Suprapubic skin (tissue), 4 donors: ENCODE results near the gene SESN1. TPM values are rescaled to one million over a fixed set of nuclear protein-coding genes. Genes with fewer than 3 reads are reported as not detected.

Experiments used
- DNase-seq, 2 donors: peaks; one replicate each; pipeline ENCODE4 v3.0.0-alpha.2; 2019; ENCODE audit warnings: low spot score in 2 of 2
- H3K27ac ChIP-seq: fragments of 200-600 bp; sonication (generic); one replicate; pipeline ENCODE4 v1.5.1; 2019
- H3K27me3 ChIP-seq: fragments of 200-600 bp; sonication (generic); one replicate; pipeline ENCODE4 v1.5.1; 2019
- H3K36me3 ChIP-seq: fragments of 200-600 bp; sonication (generic); one replicate; pipeline ENCODE4 v1.5.1; 2019
- H3K4me1 ChIP-seq: fragments of 200-600 bp; sonication (generic); one replicate; pipeline ENCODE4 v1.5.1; 2019
- H3K4me3 ChIP-seq: fragments of 200-600 bp; sonication (generic); one replicate; pipeline ENCODE4 v1.5.1; 2019; ENCODE audit warnings: mild to moderate bottlenecking
- H3K9me3 ChIP-seq: fragments of 200-600 bp; sonication (generic); one replicate; pipeline ENCODE4 v1.5.1; 2019
- EP300 ChIP-seq: sonication (generic); formaldehyde crosslinking; IDR thresholded peaks from one replicate; pipeline ENCODE4 v1.6.1; 2017; ENCODE audit warnings: antibody characterized with exemption
- POLR2A ChIP-seq, 2 donors: fragments of 450-650 bp; IDR thresholded peaks; one replicate each; pipeline ENCODE4 v1.6.1; 2017; ENCODE audit warnings: antibody characterized with exemption in 2 of 2, mild to moderate bottlenecking in 2 of 2, moderate library complexity in 2 of 2
- POLR2AphosphoS5 ChIP-seq, 3 donors: sonication (generic); formaldehyde crosslinking; IDR thresholded peaks; one replicate each; pipeline ENCODE4 v1.6.1; 2017; ENCODE audit warnings: antibody characterized with exemption in 3 of 3
- WGBS: methylation state at CpG from one replicate; pipeline ENCODE4 v1.1.5; 2018; 5-methylcytosine and 5-hydroxymethylcytosine counted together
- total RNA-seq, 4 donors: library from RNA; depleted of rRNA; stranded (reverse); fragments of >200 nt; gene quantifications; one replicate each; pipeline ENCODE4 v1.1.0, GENCODE V29; 2016
- TF ChIP-seq, protein P1 (sequence below), 2 donors: fragments of 200-600 bp in 1 of 2; fragments of 450-650 bp in 1 of 2; sonication (generic) in 1 of 2; IDR thresholded peaks; one replicate each; pipeline ENCODE4 v1.5.1; 2016 to 2019; ENCODE audit warnings: antibody characterized with exemption in 2 of 2, mild to moderate bottlenecking in 1 of 2, moderate library complexity in 1 of 2

Gene SESN1
- total RNA-seq, 4 donors from 2014 or later: 70.7 to 207 (median 86.7) TPM

DNA sequence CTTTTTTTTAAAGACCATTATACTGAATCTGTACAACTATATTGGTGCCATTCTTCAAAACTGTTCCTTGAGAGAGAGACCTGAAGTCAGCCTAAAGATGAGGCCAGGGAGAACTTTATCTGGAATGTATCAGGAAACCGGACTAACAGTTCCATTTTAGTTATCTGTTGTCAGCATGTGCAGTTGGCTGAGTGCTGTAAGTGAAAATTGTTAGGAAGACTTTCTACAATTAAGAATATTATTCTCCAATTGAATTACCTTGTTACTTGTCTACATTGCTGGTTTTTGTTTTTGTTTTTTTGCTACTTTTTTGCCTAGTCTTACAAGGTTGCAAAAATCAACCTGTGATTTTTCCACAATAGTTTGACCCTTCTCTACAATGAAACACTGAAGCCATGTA, 8.1 kb upstream of the SESN1 start:
- 63% methylated on average over 1 of the region's 1 CpG for WGBS
- Histone ChIP-seq H3K4me1 (no peaks in the 10 kb centered on the region), H3K4me3 (no peak overlapping the region), H3K27ac (no peak overlapping the region), H3K36me3 (no peaks in the 10 kb centered on the region), H3K9me3 (no peaks in the 10 kb centered on the region), H3K27me3 (no peaks in the 10 kb centered on the region)
- DNase-seq: no peak
- TF ChIP-seq EP300 (no peak), POLR2A (IDR thresholded peaks at IDR 0.05) (no peak), POLR2AphosphoS5 (IDR thresholded peaks at IDR 0.05) (no peak)
- TF ChIP-seq, protein P1, sequence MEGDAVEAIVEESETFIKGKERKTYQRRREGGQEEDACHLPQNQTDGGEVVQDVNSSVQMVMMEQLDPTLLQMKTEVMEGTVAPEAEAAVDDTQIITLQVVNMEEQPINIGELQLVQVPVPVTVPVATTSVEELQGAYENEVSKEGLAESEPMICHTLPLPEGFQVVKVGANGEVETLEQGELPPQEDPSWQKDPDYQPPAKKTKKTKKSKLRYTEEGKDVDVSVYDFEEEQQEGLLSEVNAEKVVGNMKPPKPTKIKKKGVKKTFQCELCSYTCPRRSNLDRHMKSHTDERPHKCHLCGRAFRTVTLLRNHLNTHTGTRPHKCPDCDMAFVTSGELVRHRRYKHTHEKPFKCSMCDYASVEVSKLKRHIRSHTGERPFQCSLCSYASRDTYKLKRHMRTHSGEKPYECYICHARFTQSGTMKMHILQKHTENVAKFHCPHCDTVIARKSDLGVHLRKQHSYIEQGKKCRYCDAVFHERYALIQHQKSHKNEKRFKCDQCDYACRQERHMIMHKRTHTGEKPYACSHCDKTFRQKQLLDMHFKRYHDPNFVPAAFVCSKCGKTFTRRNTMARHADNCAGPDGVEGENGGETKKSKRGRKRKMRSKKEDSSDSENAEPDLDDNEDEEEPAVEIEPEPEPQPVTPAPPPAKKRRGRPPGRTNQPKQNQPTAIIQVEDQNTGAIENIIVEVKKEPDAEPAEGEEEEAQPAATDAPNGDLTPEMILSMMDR (IDR thresholded peaks at IDR 0.05): no peak

DNA sequence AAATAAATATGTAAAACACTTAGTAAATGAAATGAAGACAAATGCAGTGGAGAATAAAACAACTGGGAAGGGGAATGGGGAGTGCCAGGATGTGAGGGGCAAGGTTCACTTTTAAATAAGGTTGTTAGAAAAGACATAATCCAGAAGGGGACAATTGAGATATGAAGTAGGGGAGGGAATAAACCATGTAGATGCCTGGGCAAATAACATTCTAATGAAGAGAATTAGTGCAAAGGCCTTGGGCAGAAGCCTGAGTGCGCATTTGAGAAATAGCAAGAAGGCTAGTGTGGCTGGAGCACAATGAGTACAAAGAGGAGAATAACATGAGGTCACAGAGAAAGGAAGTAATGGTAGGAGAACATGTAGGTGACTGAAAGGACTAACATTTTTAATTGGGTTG, 3.0 kb upstream of the SESN1 start:
- Histone ChIP-seq H3K4me3 (no peak overlapping the region), H3K9me3 (no peaks in the 10 kb centered on the region), H3K27me3 (no peaks in the 10 kb centered on the region), H3K36me3 (no peaks in the 10 kb centered on the region), H3K27ac (no peak overlapping the region), H3K4me1 (peaks cover 25% of the 10 kb centered on the region)
- TF ChIP-seq, protein P1 (IDR thresholded peaks at IDR 0.05): no peak
- no peak for TF ChIP-seq POLR2A (IDR thresholded peaks at IDR 0.05)
- TF ChIP-seq EP300: no peak
- TF ChIP-seq POLR2AphosphoS5 (IDR thresholded peaks at IDR 0.05): no peak
- DNase-seq: no peak
- 100% methylated on average over 1 of the region's 1 CpG for WGBS

DNA sequence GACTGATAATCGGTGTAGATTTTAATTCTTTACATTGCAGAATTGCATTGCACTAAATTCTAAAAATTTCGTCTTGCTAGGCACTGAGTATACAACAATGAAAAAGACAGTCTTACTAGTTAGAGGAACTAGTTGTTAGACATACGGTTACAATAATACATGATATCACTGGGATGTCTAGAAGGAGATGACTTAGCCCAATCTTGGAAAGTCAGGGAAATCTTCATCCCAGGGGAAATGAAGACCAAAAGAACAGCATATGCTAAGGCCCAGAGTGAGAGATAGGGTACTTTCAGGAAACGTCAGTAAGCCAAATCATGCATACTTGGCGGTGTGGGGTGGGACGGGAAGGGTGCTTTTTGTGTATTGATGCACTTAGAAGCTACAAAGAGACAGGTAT, 1.6 kb upstream of the SESN1 start:
- Histone ChIP-seq H3K4me1 (peaks cover 40% of the 10 kb centered on the region), H3K4me3 (peak overlapping the region; percentile 69), H3K27me3 (no peaks in the 10 kb centered on the region), H3K9me3 (no peaks in the 10 kb centered on the region), H3K27ac (no peak overlapping the region), H3K36me3 (no peaks in the 10 kb centered on the region)
- 51% methylated on average over 6 of the region's 6 CpGs for WGBS
- TF ChIP-seq POLR2AphosphoS5 (IDR thresholded peaks at IDR 0.05): no peak
- TF ChIP-seq, protein P1 (IDR thresholded peaks at IDR 0.05): no peak
- no peak for TF ChIP-seq POLR2A (IDR thresholded peaks at IDR 0.05)
- TF ChIP-seq EP300: no peak
- no peak for DNase-seq

DNA sequence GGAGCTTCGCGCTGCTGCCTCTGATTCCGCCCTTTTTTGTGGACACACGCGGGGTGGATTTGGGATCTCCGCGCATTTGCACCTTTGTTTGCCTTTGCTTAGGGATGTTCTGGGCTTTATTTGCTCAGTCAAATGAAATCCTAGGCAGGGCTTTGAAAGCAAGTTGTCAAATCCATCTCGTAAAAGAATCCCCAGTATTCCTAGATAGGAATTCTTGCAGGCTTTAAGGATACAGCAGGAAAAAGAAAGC, 1.1 kb upstream of the SESN1 start:
- Histone ChIP-seq H3K4me1 (peaks cover 44% of the 10 kb centered on the region), H3K27ac (peak overlapping the region; percentile 98), H3K36me3 (no peaks in the 10 kb centered on the region), H3K27me3 (no peaks in the 10 kb centered on the region), H3K9me3 (no peaks in the 10 kb centered on the region), H3K4me3 (peak overlapping the region; percentile 69)
- WGBS: 4% methylated on average over 8 of the region's 8 CpGs
- no peak for DNase-seq
- TF ChIP-seq POLR2AphosphoS5 (IDR thresholded peaks at IDR 0.05): no peak
- no peak for TF ChIP-seq EP300
- TF ChIP-seq, protein P1 (IDR thresholded peaks at IDR 0.05): no peak
- no peak for TF ChIP-seq POLR2A (IDR thresholded peaks at IDR 0.05)

DNA sequence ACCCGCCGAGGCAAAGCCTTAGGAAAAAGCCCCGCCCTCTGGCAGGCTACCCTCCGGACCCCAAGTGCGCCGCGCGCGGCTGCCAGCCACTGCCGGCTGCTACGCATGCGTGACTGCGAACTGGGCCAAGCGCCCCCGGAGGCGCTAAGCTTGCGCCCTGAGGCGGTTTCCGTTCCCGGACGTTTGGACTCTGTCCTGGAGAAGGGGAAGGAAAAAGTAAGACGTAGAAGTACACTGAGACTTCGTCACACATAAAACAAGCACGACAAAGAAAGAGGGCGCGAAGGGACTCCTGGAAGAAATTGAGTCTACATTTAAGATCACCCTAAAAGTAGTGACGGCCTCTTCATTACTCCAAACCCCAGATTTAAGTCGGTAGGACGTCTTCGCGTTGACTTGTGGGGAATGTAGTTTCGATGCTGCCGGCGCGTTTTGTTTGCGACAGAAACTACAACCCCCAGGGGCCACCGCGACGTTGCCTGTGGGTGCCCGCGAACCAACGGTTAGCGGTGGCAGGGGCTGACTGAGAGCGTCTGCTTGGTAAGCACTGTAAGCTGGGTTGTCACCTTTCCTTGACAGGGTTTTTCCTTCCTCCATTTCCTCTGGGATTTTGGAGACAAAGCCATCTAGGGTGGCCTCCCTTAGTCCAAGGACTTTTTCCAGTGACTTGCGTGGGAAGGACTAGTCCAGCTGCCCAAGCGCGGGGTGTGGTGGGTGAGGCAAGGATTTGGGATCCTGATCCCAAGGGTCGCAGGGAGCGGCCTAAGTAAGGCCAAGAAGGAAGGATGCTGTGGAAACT, 589 bp upstream of the SESN1 start, which contains the start of gene CEP57L1:
CEP57L1 (plus strand) TSS at position 472 of the 799 bp plus-strand sequence. CDS start 49,715 bp downstream, outside the sequence.
- DNase-seq: peak; percentile 97
- H3K4me1 ChIP-seq: peaks cover 48% of the 10 kb centered on the region
- no peaks in the 10 kb centered on the region for H3K27me3 ChIP-seq
- TF ChIP-seq POLR2AphosphoS5 (IDR thresholded peaks at IDR 0.05): peak; percentile 21 to 62 (median 23)
- no peak for TF ChIP-seq EP300
- TF ChIP-seq POLR2A (IDR thresholded peaks at IDR 0.05): no peak
- TF ChIP-seq, protein P1 (IDR thresholded peaks at IDR 0.05): peak in 1 of 2 donors; percentile 11
- no peaks in the 10 kb centered on the region for H3K36me3 ChIP-seq
- WGBS: under 1% methylated on average over 42 of the region's 49 CpGs
- no peaks in the 10 kb centered on the region for H3K9me3 ChIP-seq
- H3K27ac ChIP-seq: peak within 1 kb of the TSS; percentile 98
- H3K4me3 ChIP-seq: peak within 1 kb of the TSS; percentile 69
